HCT116 (cell line): ENCODE data around the gene AARS1. TPM values are rescaled to one million over a fixed set of nuclear protein-coding genes. Genes with fewer than 3 reads are reported as not detected.

Source experiments
- ATAC-seq: fragments of 200-7000 bp; cut with Tn5 transposase; 2 replicates; pipeline ENCODE4 v1.9.1; 2020; ENCODE audit warnings: mild to moderate bottlenecking, moderate library complexity
- BruUV-seq: library from RNA; stranded (reverse); fragments of 400-500 nt; replicated peaks from 2 replicates; lab custom pipeline; 2021; lab: Mats Ljungman, UMichigan
- CTCF ChIA-PET: fragments of 300-600 bp; sonication (Branson Sonifier 250); formaldehyde crosslinking; loops from one replicate; lab custom pipeline; 2021; ENCODE audit warnings: antibody characterized with exemption; lab: Charles Lee
- POLR2A ChIA-PET: fragments of 300-600, 350-600 bp; sonication (Branson Sonifier 250); formaldehyde crosslinking; loops from one replicate; lab custom pipeline; 2021; ENCODE audit warnings: antibody characterized with exemption; lab: Charles Lee
- RAD21 ChIA-PET, 2 experiments: fragments of 300-600 bp; sonication (Branson Sonifier 250); formaldehyde crosslinking; loops; one replicate each; lab custom pipeline; 2023; ENCODE audit warnings: low total read pairs in 2 of 2; ENCODE audit not compliant: uncharacterized antibody in 2 of 2, unreplicated experiment in 2 of 2, low non-redundant PET in 1 of 2; lab: Charles Lee
- DNase-seq: peaks from one replicate; pipeline ENCODE4 v3.0.0-alpha.2; 2010; ENCODE audit warnings: low read depth, low spot score
- H2AFZ ChIP-seq: fragments of 200-600 bp; shearing (Covaris generic), sonication (generic); 2 replicates; pipeline ENCODE4 v1.6.1; 2017; ENCODE audit warnings: low read depth, mixed run types, mixed read lengths, antibody characterized with exemption, low read length; ENCODE audit not compliant: poor library complexity, severe bottlenecking
- H3K27ac ChIP-seq: 2 replicates; pipeline ENCODE4 v1.5.1; 2012; ENCODE audit warnings: low read depth, low read length
- H3K27me3 ChIP-seq: fragments of 200-600 bp; sonication (generic); 2 replicates; pipeline ENCODE4 v1.6.1; 2016; ENCODE audit warnings: mixed run types, low read length, mixed read lengths; ENCODE audit not compliant: insufficient read depth
- H3K36me3 ChIP-seq, 2 experiments: fragments of 200-500 bp in 1 of 2; fragments of 200-600 bp in 1 of 2; sonication (Bioruptor generic) in 1 of 2; sonication (generic) in 1 of 2; 2 replicates each; pipeline versions ENCODE4 v1.5.1 to v1.6.1; 2014 to 2016; ENCODE audit warnings: low read length in 2 of 2, inconsistent platforms in 1 of 2, mixed read lengths in 1 of 2, mixed run types in 1 of 2; ENCODE audit not compliant: insufficient read depth in 2 of 2, control insufficient read depth in 1 of 2
- H3K4me1 ChIP-seq, 2 experiments: fragments of 200-600 bp in 1 of 2; sonication (generic) in 1 of 2; 2 replicates each; pipeline versions ENCODE4 v1.5.1 to v1.6.1; 2012 to 2017; ENCODE audit warnings: low read length in 2 of 2, inconsistent platforms in 1 of 2, mild to moderate bottlenecking in 1 of 2, mixed read lengths in 1 of 2, mixed run types in 1 of 2, moderate library complexity in 1 of 2; ENCODE audit not compliant: insufficient read depth in 2 of 2, control insufficient read depth in 1 of 2
- H3K4me2 ChIP-seq: fragments of 200-600 bp; sonication (generic); 2 replicates; pipeline ENCODE4 v1.6.1; 2017; ENCODE audit warnings: mixed run types, low read length, mixed read lengths
- H3K4me3 ChIP-seq, 2 experiments: fragments of 200-600 bp in 1 of 2; sonication (generic) in 1 of 2; replicated peaks in 1 of 2; 2 replicates each; pipeline ENCODE4 v1.5.1; 2011 to 2016; ENCODE audit warnings: low read length in 2 of 2, control low read depth in 1 of 2, low read depth in 1 of 2, mild to moderate bottlenecking in 1 of 2, mixed read lengths in 1 of 2, mixed run types in 1 of 2
- H3K79me2 ChIP-seq: fragments of 200-600 bp; sonication (generic); 2 replicates; pipeline ENCODE4 v1.6.1; 2017; ENCODE audit warnings: mild to moderate bottlenecking, mixed run types, low read length, moderate library complexity, mixed read lengths; ENCODE audit not compliant: insufficient read depth
- H3K9ac ChIP-seq: fragments of 200-600 bp; sonication (generic); 2 replicates; pipeline ENCODE4 v1.6.1; 2016; ENCODE audit warnings: low read length, mixed read lengths
- H3K9me2 ChIP-seq: fragments of 200-600 bp; sonication (generic), shearing (Covaris generic); 2 replicates; pipeline ENCODE4 v1.6.1; 2017; ENCODE audit warnings: mixed run types, mild to moderate bottlenecking, moderate library complexity; ENCODE audit not compliant: insufficient read depth
- H3K9me3 ChIP-seq, 2 experiments: fragments of 200-500 bp in 1 of 2; fragments of 200-600 bp in 1 of 2; sonication (Bioruptor generic) in 1 of 2; sonication (generic) in 1 of 2; 2 replicates each; pipeline ENCODE4 v1.6.1; 2014 to 2017; ENCODE audit warnings: low read length in 2 of 2, mixed read lengths in 2 of 2, inconsistent platforms in 1 of 2, low read depth in 1 of 2, mild to moderate bottlenecking in 1 of 2, mixed run types in 1 of 2, moderate library complexity in 1 of 2; ENCODE audit not compliant: control insufficient read depth in 1 of 2, insufficient read depth in 1 of 2
- H4K20me1 ChIP-seq: fragments of 200-600 bp; sonication (generic), shearing (Covaris generic); 2 replicates; pipeline ENCODE4 v1.6.1; 2017; ENCODE audit warnings: mixed run types, mild to moderate bottlenecking, moderate library complexity; ENCODE audit not compliant: insufficient read depth
- CBX3 ChIP-seq: IDR thresholded peaks from 2 replicates; pipeline ENCODE4 v1.6.1; 2012; ENCODE audit warnings: low read depth
- CEBPB ChIP-seq: IDR thresholded peaks from 2 replicates; pipeline ENCODE4 v1.6.1; 2012; ENCODE audit warnings: low read depth
- EGR1 ChIP-seq: IDR thresholded peaks from 2 replicates; pipeline ENCODE4 v1.6.1; 2012; ENCODE audit warnings: low read depth
- ELF1 ChIP-seq: IDR thresholded peaks from 2 replicates; pipeline ENCODE4 v1.6.1; 2012; ENCODE audit warnings: low read depth, borderline replicate concordance
- JUND ChIP-seq: IDR thresholded peaks from 2 replicates; pipeline ENCODE4 v1.6.1; 2012
- MAX ChIP-seq: IDR thresholded peaks from 2 replicates; pipeline ENCODE4 v1.6.1; 2012
- POLR2A ChIP-seq: IDR thresholded peaks from 2 replicates; pipeline ENCODE4 v1.7.0; 2011; ENCODE audit warnings: borderline replicate concordance; ENCODE audit not compliant: insufficient read depth, insufficient read length; ENCODE audit errors: extremely low read depth
- POLR2AphosphoS5 ChIP-seq: IDR thresholded peaks from 2 replicates; pipeline ENCODE4 v1.6.1; 2011; ENCODE audit warnings: mild to moderate bottlenecking, low read depth, low read length, moderate library complexity
- SIN3A ChIP-seq: IDR thresholded peaks from 2 replicates; pipeline ENCODE4 v1.6.1; 2012; ENCODE audit warnings: low read depth
- SP1 ChIP-seq: IDR thresholded peaks from 2 replicates; pipeline ENCODE4 v1.6.1; 2012; ENCODE audit warnings: low read depth
- SRF ChIP-seq: IDR thresholded peaks from 2 replicates; pipeline ENCODE4 v1.6.1; 2012; ENCODE audit warnings: low read depth
- TCF7L2 ChIP-seq: IDR thresholded peaks from 2 replicates; pipeline ENCODE4 v1.7.0; 2011; ENCODE audit warnings: borderline replicate concordance, inconsistent platforms; ENCODE audit not compliant: insufficient read depth, insufficient read length; ENCODE audit errors: extremely low read depth
- YY1 ChIP-seq: IDR thresholded peaks from 2 replicates; pipeline ENCODE4 v1.6.1; 2011; ENCODE audit warnings: low read length, low read depth, moderate library complexity, mild to moderate bottlenecking; ENCODE audit not compliant: insufficient replicate concordance; ENCODE audit errors: extremely low read depth
- ZBTB33 ChIP-seq: IDR thresholded peaks from 2 replicates; pipeline ENCODE4 v1.6.1; 2011; ENCODE audit warnings: mild to moderate bottlenecking, low read length, moderate library complexity; ENCODE audit not compliant: insufficient replicate concordance; ENCODE audit errors: extremely low read depth
- ZFX ChIP-seq: fragments of 450-650 bp; IDR thresholded peaks from 2 replicates; pipeline ENCODE4 v1.6.1; 2017
- ZNF274 ChIP-seq: fragments of 200-500 bp; sonication (Bioruptor generic); IDR thresholded peaks from 2 replicates; pipeline ENCODE4 v1.6.1; 2014; ENCODE audit warnings: mild to moderate bottlenecking, low read depth, low read length, inconsistent platforms
- intact Hi-C: fragments of 100-400 bp; cut with micrococcal nuclease; formaldehyde crosslinking; loops from 2 replicates; pipeline ENCODE4 v1.10.0; 2022
- total RNA-seq: library from RNA; stranded (reverse); gene quantifications from one replicate; pipeline ENCODE4 v1.2.1, GENCODE V29; 2021; ENCODE audit not compliant: unreplicated experiment

The AARS1 gene
- total RNA-seq, 1 experiment from 2014 or later, result 215 TPM

- peak within 1 kb of the TSS; percentile 77 to 89 for H3K4me3 ChIP-seq
- peaks cover 4 to 10% of the 10 kb centered on the region in 2 experiments; a peak in 2 of 4 replicates for H3K4me1 ChIP-seq
- DNase-seq (peak; percentile 40), ATAC-seq (peak; percentile 96)
- H3K36me3 ChIP-seq, result peaks cover 0 to 4% of the 10 kb centered on the region in 2 experiments; a peak in 1 of 4 replicates
- no peaks in the 10 kb centered on the region for H4K20me1 ChIP-seq
- TF ChIP-seq ZFX (no peak), POLR2A (peak; percentile 57), SP1 (0 out of 2 replicates have a peak, but pooled peaks have one; percentile 4), POLR2AphosphoS5 (peak; percentile 92), SIN3A (peak; percentile 36; the same call in 1 of the 2 replicates), TCF7L2 (peak; percentile 31), ZBTB33 (no peak), CEBPB (peak; percentile 60), ELF1 (peak; percentile 39; the same call in 1 of the 2 replicates), JUND (no peak), YY1 (peak; percentile 49), SRF (peak; percentile 70; the same call in 1 of the 2 replicates), ZNF274 (no peak), CBX3 (peak; percentile 68; the same call in 1 of the 2 replicates), EGR1 (peak; percentile 82), MAX (peak; percentile 85)
- TF ChIP-seq, all 23 proteins: peak for 12
- POLR2A ChIA-PET, result interaction anchor here (1.3 to 4.0 kb wide), 2 partner anchors 11 to 47 kb away, joined by 5 to 22 read pairs; partner anchors contain the start of genes AARS1 and DDX19A
- Histone ChIP-seq H2AFZ (peak within 1 kb of the TSS; percentile 34), H3K79me2 (peaks cover 46% of the 10 kb centered on the region), H3K9me3 (peaks cover 0 to 5% of the 10 kb centered on the region in 2 experiments; a peak in 1 of 4 replicates), H3K9me2 (no peaks in the 10 kb centered on the region), H3K27ac (peak within 1 kb of the TSS; percentile 80), H3K9ac (peak within 1 kb of the TSS; percentile 77), H3K27me3 (no peaks in the 10 kb centered on the region), H3K4me2 (peak within 1 kb of the TSS; percentile 74)
- BruUV-seq, result TSS peak; percentile 61
- RAD21 ChIA-PET, result no interaction called here
- intact Hi-C loops, result no loop called here
- CTCF ChIA-PET, result no interaction called here
These were observed 10.0 kb upstream of the AARS1 start, which contains the start of gene DDX19B for GRCh38 chr16:70298988-70299938. TSS of gene DDX19B (plus strand) at chr16:70299186. CDS start at chr16:70299298, 112 bp downstream.
